HG03520 (cell line): Measurements from ENCODE around the gene USP30.
"Not testable (repeated sequence)": the region's sequence is repeated elsewhere in the genome, so short reads cannot be mapped to it uniquely, and the experiment has no call there.

Experiments
- ATAC-seq: cut with Tn5 transposase; IDR thresholded peaks from one replicate; pipeline ENCODE4 v1.9.1; 2021; ENCODE audit warnings: mild to moderate bottlenecking, moderate library complexity; ENCODE audit not compliant: unreplicated experiment

Gene USP30

DNA sequence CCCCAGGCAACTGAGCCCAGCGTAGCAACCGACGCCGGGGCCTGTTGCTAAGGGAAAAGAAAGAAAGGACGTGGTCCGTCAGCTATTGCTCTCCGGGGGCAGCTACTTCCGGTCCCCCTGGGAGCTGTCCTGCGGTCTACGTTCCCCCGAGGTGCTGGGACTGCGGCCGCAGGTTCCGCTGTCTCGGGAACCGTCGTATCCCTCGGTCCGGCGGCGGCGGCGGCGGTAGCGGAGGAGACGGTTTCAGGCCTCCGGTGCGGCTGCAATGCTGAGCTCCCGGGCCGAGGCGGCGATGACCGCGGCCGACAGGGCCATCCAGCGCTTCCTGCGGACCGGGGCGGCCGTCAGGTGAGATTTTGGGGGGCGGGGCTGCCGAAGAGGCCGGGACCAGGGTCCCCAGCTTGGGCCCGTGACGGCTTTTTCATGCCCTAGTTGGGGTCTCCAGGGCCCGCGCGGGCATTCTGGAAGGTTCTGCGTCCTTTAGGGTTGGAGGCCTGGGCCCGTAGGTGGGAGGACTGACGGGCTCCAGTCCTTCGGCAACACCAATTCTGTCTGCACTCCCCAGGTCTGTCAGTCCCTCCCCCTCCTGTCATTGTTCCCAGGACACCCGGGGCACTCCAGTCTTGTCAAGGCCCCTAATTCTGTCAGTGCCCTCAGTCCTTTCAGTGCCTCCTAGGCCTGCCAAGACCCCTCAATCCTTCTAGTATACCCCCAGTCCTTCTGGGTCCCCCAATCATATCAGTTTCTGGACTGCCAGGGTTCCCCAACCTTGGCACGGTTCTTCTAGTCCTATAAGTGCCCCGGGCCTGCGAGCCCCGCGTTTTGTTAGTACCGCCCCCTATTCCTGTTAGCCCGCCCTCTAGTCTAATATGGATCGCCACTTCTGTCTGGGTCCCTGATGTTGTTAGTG, at the start of gene USP30:
Gene USP30 (plus strand): TSS at position 163 of the 910 bp plus-strand sequence. CDS start 103 bp downstream, at position 266.
- ATAC-seq: peak; percentile 65

- ATAC-seq: no peak
Observed at GRCh38 chr12:109004017-109004416, 48.4 kb upstream of the USP30 start.

DNA sequence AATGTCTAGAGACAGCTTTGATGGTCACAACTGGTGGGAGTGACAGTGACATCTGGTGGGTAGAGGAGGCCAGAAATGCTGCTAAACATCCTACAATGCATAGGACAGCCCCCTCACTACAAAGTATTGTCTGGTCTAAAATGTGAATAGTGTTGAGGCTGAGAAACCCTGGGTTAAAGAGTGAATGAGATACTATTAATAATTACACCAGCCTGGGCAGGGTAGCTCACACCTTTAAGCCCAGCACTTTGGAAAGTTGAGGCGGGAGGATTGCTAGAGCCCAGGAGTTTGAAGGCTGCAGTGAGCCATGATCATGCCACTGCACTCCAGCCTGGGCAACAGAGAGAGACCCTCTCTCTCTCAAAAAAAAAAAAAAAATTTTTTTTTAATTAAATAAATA, 42.6 kb upstream of the USP30 start:
- no peak for ATAC-seq

GRCh38 chr12:109010259-109010658, 42.1 kb upstream of the USP30 start:
- ATAC-seq: no peak

DNA sequence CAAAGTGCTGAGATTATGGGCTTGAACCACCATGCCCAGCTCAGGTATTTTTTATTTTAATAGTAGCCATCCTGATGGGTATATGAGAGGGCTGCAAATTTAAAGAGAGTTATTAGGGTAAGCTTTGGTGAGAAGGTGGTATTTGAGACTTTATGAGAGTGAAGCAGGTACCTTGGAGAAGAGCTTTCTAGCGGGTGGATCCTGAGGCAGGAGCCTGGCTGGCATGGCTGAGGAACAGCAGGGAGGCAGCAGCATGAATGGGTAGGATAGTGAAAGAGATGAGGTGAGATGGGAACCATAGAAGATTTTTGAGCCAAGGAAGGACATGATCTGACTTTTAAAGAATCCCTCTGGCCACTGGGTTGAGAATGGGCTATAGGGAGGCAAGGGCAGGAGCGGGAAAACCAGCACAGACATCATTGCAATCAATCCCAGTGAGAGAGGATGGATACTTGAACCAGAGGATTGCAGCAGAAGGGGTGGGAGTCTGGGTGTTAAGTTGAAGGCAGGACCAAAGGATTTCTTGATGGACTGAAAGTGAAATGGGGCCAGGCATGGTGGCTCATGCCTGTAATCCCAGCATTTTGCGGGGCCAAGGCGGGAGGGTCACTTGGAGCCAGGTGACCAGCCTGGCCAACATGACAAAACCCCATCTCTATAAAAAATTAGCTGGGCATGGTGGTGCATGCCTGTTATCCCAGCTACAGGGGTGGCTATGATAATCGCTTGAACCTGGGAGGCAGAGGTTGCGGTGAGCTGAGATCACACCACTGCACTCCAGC, 37.2 kb upstream of the USP30 start:
- ATAC-seq: no peak

DNA sequence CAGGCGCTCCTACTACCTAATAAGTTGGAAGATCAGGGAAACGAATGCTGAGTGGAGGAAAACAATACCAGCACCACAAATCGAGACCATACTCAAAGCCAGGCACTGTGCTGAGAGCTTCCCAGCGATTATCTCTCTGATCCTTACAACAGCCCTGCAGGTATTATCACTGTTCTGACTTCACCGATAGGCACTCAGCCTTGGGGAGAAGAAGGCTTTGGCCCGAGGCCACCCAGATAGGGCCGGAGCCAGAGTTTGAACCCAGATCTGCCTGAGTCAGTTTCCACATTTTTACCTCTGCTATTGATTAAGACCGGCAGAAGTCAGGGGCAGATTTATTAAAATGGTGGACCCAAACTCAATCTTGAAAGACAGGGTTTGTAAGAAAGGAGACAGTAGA, 36.4 kb upstream of the USP30 start:
- ATAC-seq: no peak

- no peak for ATAC-seq
Observed at GRCh38 chr12:109016978-109017377, 35.4 kb upstream of the USP30 start.

- no peak for ATAC-seq
Observed at GRCh38 chr12:109018296-109018695, 34.1 kb upstream of the USP30 start.

DNA sequence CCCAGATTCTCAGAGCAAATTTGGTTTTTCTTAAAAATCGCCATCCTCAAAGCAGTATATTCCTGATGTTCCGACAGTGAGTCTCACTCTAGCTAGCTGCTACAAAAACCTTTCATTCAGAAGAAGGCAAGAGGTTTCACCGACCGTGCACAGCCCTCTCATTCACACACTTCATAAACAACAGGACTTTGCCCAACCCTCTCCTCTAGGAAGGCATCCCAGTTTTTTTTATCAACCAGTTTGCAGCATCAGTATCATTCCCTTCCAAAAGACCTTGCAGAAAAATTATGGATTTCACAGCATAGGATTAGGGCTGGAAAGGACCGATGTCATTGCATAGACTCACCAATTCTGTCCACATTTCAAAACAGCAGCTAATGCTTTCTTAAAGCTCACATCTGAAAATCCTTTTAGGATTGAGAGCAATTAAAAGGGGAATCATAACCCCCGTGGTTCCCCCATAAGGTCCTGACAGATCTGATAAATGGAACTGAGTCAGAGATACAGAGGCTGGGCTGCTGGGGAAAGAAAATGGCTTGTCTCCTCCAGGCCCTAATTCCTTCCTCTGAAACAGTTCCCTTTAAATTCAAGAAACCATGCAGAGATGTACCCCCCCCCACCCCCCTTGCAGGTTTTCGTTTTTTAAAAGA, 32.1 kb upstream of the USP30 start:
- no peak for ATAC-seq

- ATAC-seq: no peak
Observed at GRCh38 chr12:109020796-109021380, 31.5 kb upstream of the USP30 start, which contains the start of gene SVOP. Gene SVOP, minus strand, starts transcription at chr12:109021068. Its CDS starts 200 bp downstream, at chr12:109020868.

DNA sequence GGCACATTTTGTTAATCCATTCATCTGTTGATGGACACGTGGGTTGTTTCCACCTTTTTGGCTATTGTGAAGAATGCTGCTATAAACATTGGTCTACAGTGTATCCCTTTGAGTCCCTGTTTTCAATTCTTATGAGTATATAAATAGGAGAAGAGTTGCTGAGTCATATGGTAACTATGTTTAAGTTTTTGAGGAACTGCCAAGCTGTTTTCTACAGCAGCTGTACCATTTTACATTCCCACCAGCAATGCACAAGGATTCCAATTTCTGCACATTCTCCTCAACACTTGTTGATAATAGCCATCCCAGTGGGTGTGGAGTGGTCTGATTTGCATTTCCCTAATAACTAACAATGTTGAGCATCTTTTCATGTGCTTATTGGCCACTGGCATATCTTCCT, 24.6 kb upstream of the USP30 start:
- ATAC-seq: no peak

GRCh38 chr12:109028624-109029023, 23.8 kb upstream of the USP30 start:
- ATAC-seq: not testable (repeated sequence)

DNA sequence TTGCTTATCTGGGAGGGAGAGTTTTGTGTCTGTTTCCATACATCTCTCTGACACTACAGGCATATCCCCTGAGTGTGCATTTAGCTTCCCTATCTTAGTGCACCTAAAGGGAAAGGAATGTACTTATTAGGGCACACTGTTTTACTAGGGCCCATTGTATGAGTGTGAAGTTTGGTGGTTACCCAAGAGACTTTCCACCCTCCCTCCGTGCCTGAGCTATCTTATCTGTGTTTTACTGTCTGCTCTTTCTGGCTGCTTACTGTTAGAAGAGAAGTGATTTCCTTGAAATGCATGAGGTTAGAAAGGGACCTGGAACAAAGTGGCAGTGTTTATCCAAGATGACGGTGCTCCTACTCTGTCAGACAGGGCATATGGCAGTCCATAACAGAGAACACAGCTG, 23.0 kb upstream of the USP30 start:
- ATAC-seq: no peak

GRCh38 chr12:109033239-109034196, 18.9 kb upstream of the USP30 start:
- no peak for ATAC-seq

DNA sequence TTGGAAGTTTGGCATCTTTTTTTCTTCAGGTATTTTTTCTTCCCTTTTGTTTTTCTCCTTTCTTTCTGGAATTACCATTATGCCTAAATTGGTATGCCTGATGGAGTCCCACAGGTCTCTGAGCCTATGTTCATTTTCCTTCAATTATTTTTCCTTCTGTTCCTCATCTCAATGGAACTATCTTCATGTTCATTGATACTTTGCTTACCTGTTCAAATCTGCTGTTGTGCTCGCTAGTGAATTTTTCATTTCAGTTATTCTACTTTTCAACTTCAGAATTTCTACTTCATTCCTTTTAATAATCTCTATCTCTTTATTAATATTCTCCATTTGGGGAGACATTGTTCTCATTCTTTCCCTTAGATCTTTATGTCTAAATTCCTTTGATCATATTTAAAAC, 15.4 kb upstream of the USP30 start:
- ATAC-seq: no peak

DNA sequence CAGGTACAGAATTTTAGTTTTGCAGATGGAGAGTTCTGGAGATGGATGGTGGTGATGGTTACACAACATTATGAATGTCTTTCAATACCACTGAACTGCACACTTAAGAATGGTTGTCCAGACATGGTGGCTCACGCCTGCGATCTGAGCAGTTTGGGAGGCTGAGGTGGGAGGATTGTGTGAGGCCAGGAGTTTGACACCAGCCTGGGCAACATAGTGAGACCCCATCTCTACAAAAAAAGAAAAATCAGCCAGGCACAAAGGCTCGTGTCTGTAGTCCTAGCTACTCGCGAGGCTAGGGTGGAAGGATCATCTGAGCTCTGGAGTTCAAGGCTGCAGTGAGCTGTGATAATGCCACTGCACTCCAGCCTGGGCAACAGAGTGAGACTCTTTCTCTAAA, 8.1 kb upstream of the USP30 start:
- ATAC-seq: no peak

- ATAC-seq: no peak
Observed at GRCh38 chr12:109047081-109047805, 5.1 kb upstream of the USP30 start.

DNA sequence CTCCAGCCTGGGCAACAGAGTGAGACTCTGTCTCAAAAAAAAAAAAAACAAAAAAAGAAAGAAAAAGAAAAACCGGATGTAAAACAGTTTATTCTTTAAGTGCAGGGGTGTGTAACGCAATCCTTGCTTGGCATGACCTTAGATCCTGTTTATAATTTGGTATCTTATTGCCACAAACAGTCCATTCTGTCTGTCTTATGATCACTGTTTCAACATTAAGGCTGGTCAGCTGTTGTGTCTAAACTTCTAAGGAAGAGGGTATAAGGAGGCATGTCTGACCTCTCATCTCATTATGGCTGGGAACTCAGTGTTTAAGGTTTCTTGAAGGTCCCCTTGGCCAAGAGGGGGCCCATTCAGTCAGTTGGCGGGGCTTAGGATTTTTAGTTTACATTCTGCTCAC, 3.7 kb upstream of the USP30 start:
- not testable (repeated sequence) for ATAC-seq

- ATAC-seq: not testable (repeated sequence)
Observed at GRCh38 chr12:109049794-109050193, 2.6 kb upstream of the USP30 start.
